Measurements from ENCODE around the gene GUCA1A.
"Not testable (repeated sequence)": the region's sequence is repeated elsewhere in the genome, so short reads cannot be mapped to it uniquely, and the experiment has no call there.

GRCh38 chr6:42207559-42207958, 34.4 kb downstream of the GUCA1A start:
- not testable (repeated sequence) for TF ChIP-seq CTCF (conservative IDR thresholded peaks at IDR 0.05; ENCODE audit: low read depth, low read length); EZH2phosphoT487 (IDR thresholded peaks at IDR 0.05; ENCODE audit: borderline replicate concordance, low read length)
